Colonic mucosa (tissue), 4 donors: ENCODE results near the gene PRPSAP1. TPM values are rescaled to one million over a fixed set of nuclear protein-coding genes. Genes with fewer than 3 reads are reported as not detected.
"Not testable (repeated sequence)": the region's sequence is repeated elsewhere in the genome, so short reads cannot be mapped to it uniquely, and the experiment has no call there.

Source experiments
- DNase-seq: peaks from one replicate; pipeline ENCODE4 v3.0.0-alpha.2; 2020
- H3K27ac ChIP-seq: fragments of 200-600 bp; one replicate; pipeline ENCODE4 v1.8.0; 2021
- H3K27me3 ChIP-seq: fragments of 200-600 bp; one replicate; pipeline ENCODE4 v1.8.0; 2021
- H3K36me3 ChIP-seq: fragments of 200-600 bp; one replicate; pipeline ENCODE4 v1.8.0; 2021
- H3K4me1 ChIP-seq: fragments of 200-600 bp; one replicate; pipeline ENCODE4 v1.8.0; 2021; ENCODE audit warnings: mild to moderate bottlenecking
- H3K4me3 ChIP-seq: fragments of 200-600 bp; one replicate; pipeline ENCODE4 v1.8.0; 2021
- H3K9ac ChIP-seq, 2 donors: one replicate each; pipeline ENCODE4 v1.7.0; 2013; ENCODE audit warnings: control low read depth in 2 of 2, low read depth in 2 of 2, low read length in 2 of 2
- H3K9me3 ChIP-seq: fragments of 200-600 bp; one replicate; pipeline ENCODE4 v1.8.0; 2021
- CTCF ChIP-seq: fragments of 200-600 bp; IDR thresholded peaks from one replicate; pipeline ENCODE4 v1.8.0; 2022; ENCODE audit warnings: antibody characterized with exemption, mild to moderate bottlenecking
- intact Hi-C: fragments of 100-400 bp; cut with DNase I; formaldehyde crosslinking; loops from one replicate; pipeline ENCODE4 v1.14.1; 2022
- total RNA-seq, 2 donors: library from RNA; stranded (reverse); fragmentation: NEBNext Ultra II Directional in 1 of 2; extraction: Animal tissue kit (Norgen Biotek cat#: 25700) in 1 of 2; gene quantifications; one replicate each; pipeline ENCODE4 v1.2.1, GENCODE V29; 2021
- donor health status: healthy.
- donor health status: DM: no; HTN: no; CAD: no.
- donor health status: DM: no; HTN: no; CAD: no.

The PRPSAP1 gene
- total RNA-seq, 2 donors from 2014 or later = 60.7 to 70.0 TPM

- Histone ChIP-seq H3K9ac (peak overlapping the region; percentile 33 to 88), H3K36me3 (no peaks in the 10 kb centered on the region), H3K27me3 (no peaks in the 10 kb centered on the region), H3K27ac (peak overlapping the region; percentile 77), H3K4me1 (no peaks in the 10 kb centered on the region), H3K9me3 (no peaks in the 10 kb centered on the region), H3K4me3 (peak overlapping the region; percentile 92)
- DNase-seq = no peak
- TF ChIP-seq CTCF = no peak
- intact Hi-C loops = loop anchor here (5.0 kb wide), 1 partner anchor 47 kb away; the partner anchor contains the start of gene QRICH2
These were observed 607 bp upstream of the PRPSAP1 start for GRCh38 chr17:76354317-76354729.

- peak overlapping the region; percentile 88 to 90 for H3K9ac ChIP-seq
- peak overlapping the region; percentile 92 for H3K4me3 ChIP-seq
- H3K27me3 ChIP-seq = no peaks in the 10 kb centered on the region
- H3K9me3 ChIP-seq = no peaks in the 10 kb centered on the region
- peak overlapping the region; percentile 77 for H3K27ac ChIP-seq
- no peak for TF ChIP-seq CTCF
- intact Hi-C loops = loop anchor here (5.0 kb wide), 1 partner anchor 46 kb away; the partner anchor contains the start of gene QRICH2
- no peaks in the 10 kb centered on the region for H3K36me3 ChIP-seq
- H3K4me1 ChIP-seq = no peaks in the 10 kb centered on the region
- DNase-seq = peak; percentile 33
These were observed 615 bp downstream of the PRPSAP1 start for GRCh38 chr17:76353004-76353598.

- Histone ChIP-seq H3K27ac (no peak overlapping the region), H3K4me1 (no peaks in the 10 kb centered on the region), H3K27me3 (no peaks in the 10 kb centered on the region), H3K9me3 (no peaks in the 10 kb centered on the region), H3K9ac (no peak overlapping the region), H3K36me3 (no peaks in the 10 kb centered on the region), H3K4me3 (no peak overlapping the region)
- intact Hi-C loops = loop anchor here (5.0 kb wide), 1 partner anchor 44 kb away; the partner anchor contains the start of gene QRICH2
- DNase-seq = no peak
- no peak for TF ChIP-seq CTCF
These were observed 2.1 kb downstream of the PRPSAP1 start for GRCh38 chr17:76351526-76352071.

- no peak overlapping the region for H3K27ac ChIP-seq
These were observed 3.3 kb downstream of the PRPSAP1 start for GRCh38 chr17:76350463-76350862.

GRCh38 chr17:76346936-76347335 lies 6.8 kb downstream of the PRPSAP1 start:
- H3K9ac ChIP-seq, H3K36me3 ChIP-seq, H3K4me1 ChIP-seq, H3K27ac ChIP-seq, H3K9me3 ChIP-seq, H3K4me3 ChIP-seq, DNase-seq, H3K27me3 ChIP-seq, intact Hi-C loops: not testable (repeated sequence)

More at GRCh38 chr17:76350463-76350862, 3.3 kb downstream of the PRPSAP1 start:
- no peaks in the 10 kb centered on the region for H3K27me3 ChIP-seq
- H3K4me3 ChIP-seq = no peak overlapping the region
- intact Hi-C loops = loop anchor here (5.0 kb wide), 1 partner anchor 43 kb away; the partner anchor contains the start of gene QRICH2
- no peaks in the 10 kb centered on the region for H3K9me3 ChIP-seq
- no peaks in the 10 kb centered on the region for H3K36me3 ChIP-seq
- H3K9ac ChIP-seq = no peak overlapping the region
- no peak for DNase-seq
- H3K4me1 ChIP-seq = no peaks in the 10 kb centered on the region
- TF ChIP-seq CTCF = no peak

- no peaks in the 10 kb centered on the region for H3K36me3 ChIP-seq
- H3K9ac ChIP-seq = no peak overlapping the region
- H3K4me1 ChIP-seq = no peaks in the 10 kb centered on the region
- no peak for TF ChIP-seq CTCF
- H3K27me3 ChIP-seq = no peaks in the 10 kb centered on the region
- intact Hi-C loops = no loop called here
- DNase-seq = no peak
- no peak overlapping the region for H3K27ac ChIP-seq
- no peaks in the 10 kb centered on the region for H3K9me3 ChIP-seq
- no peak overlapping the region for H3K4me3 ChIP-seq
These were observed 8.2 kb downstream of the PRPSAP1 start for GRCh38 chr17:76345377-76345974.
